Fibroblast of pulmonary artery (primary cell): ENCODE data around the gene PAX8.

Experiments
- DNase-seq: peaks from one replicate; pipeline ENCODE4 v3.0.0-alpha.2; 2010; ENCODE audit warnings: low read depth
- H3K4me3 ChIP-seq: replicated peaks from 2 replicates; pipeline ENCODE4 v1.5.1; 2011; ENCODE audit warnings: low read depth, mild to moderate bottlenecking, control low read depth, low read length, moderate library complexity
- CTCF ChIP-seq: IDR thresholded peaks from 2 replicates; pipeline ENCODE4 v1.5.1; 2011; ENCODE audit warnings: mild to moderate bottlenecking, control low read depth, low read length, inconsistent platforms; ENCODE audit errors: missing control alignments

PAX8 gene

GRCh38 chr2:113172721-113173541 lies 105.8 kb downstream of the PAX8 start:
- no peak for DNase-seq
- H3K4me3 ChIP-seq, result no peak overlapping the region
- no peak for TF ChIP-seq CTCF

- TF ChIP-seq CTCF, result no peak
- DNase-seq, result no peak
- H3K4me3 ChIP-seq, result no peak overlapping the region
Observed at GRCh38 chr2:113171334-113172075, 107.2 kb downstream of the PAX8 start.

- TF ChIP-seq CTCF, result no peak
- no peak overlapping the region for H3K4me3 ChIP-seq
- DNase-seq, result no peak
Observed at GRCh38 chr2:113169586-113169985, 109.1 kb downstream of the PAX8 start.

GRCh38 chr2:113169002-113169530 lies 109.7 kb downstream of the PAX8 start:
- no peak for TF ChIP-seq CTCF
- no peak for DNase-seq

GRCh38 chr2:113167962-113168340 lies 110.8 kb downstream of the PAX8 start:
- no peak for DNase-seq
- no peak overlapping the region for H3K4me3 ChIP-seq
- TF ChIP-seq CTCF, result no peak

More at GRCh38 chr2:113169002-113169530, 109.7 kb downstream of the PAX8 start:
- H3K4me3 ChIP-seq, result no peak overlapping the region

DNA sequence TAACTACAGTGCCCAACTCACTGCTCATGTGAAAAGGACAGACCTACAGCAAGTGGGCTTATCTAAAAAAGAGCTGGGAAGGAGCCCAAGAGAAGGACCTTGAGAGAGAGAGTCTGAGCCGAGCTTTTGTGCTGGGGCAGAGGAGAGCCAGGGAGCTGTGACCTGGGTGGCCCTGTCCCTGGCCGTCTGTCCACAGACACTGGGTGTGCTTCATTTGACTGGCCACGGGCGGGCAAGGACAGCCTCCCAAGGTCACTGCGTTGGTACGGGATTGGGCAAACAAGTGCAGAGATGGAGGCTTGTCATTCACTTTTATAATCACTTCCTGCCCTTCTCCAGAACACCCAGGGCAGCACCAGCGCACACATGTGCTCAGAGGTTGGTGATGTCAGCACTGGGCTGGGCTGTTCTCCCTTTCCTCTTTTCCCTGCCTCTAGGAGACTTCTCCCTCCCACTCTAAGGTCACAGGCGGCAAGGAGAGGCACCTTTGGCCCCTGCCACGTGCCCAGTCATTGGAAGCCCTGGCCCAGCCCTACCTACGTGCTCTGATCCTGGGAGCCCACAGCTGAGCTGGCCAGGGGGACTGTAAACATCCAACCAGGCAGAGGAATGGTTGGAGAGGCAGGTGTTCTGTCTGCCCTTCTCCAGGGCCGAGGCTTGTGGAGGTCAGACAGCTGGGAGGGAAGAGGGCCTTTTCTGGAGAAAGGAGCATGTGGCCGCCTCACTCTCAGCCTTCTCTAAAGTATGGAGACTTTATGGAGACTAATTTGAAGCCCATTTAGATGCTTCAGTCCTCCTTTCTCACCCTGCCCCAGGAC lies 111.4 kb downstream of the PAX8 start:
- H3K4me3 ChIP-seq, result no peak overlapping the region
- no peak for TF ChIP-seq CTCF
- no peak for DNase-seq
